SKM-1 treated with dmso at 0.1 percent for 144 hours (cell line): Measurements from ENCODE around the gene RPH3AL.
"Not testable (repeated sequence)": the region's sequence is repeated elsewhere in the genome, so short reads cannot be mapped to it uniquely, and the experiment has no call there.

Experiments used
- DNase-seq: peaks from one replicate; lab custom pipeline; 2025; ENCODE audit not compliant: unreplicated experiment; lab: John Stamatoyannopoulos, UW

The RPH3AL gene

GRCh38 chr17:205817-206216, 146.8 kb downstream of the RPH3AL start:
- DNase-seq, result no peak

GRCh38 chr17:205148-205669, 147.4 kb downstream of the RPH3AL start:
- no peak for DNase-seq

- no peak for DNase-seq
Observed at GRCh38 chr17:204427-205147, 148.0 kb downstream of the RPH3AL start.

GRCh38 chr17:202501-202951, 150.1 kb downstream of the RPH3AL start:
- no peak for DNase-seq

DNA sequence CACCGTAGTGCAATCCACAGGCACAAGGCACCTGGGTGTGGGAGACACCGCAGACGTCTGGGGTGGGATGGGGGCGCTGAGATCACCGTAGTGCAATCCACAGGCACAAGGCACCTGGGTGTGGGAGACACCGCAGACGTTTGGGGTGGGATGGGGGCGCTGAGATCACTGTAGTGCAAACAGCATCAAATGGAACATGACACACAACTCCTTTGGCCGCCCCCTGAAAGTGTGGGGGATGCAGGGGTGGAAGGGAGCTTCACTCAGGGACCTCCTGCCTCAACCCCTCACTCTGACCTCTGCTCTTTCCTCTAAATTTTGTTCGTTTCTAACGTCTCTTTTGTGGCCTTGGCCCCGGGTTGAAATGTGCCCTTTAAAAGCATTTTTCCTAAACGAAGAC, 150.9 kb downstream of the RPH3AL start:
- DNase-seq, result not testable (repeated sequence)

GRCh38 chr17:201257-201656, 151.3 kb downstream of the RPH3AL start:
- DNase-seq, result not testable (repeated sequence)

GRCh38 chr17:200586-200985, 152.0 kb downstream of the RPH3AL start:
- no peak for DNase-seq

DNA sequence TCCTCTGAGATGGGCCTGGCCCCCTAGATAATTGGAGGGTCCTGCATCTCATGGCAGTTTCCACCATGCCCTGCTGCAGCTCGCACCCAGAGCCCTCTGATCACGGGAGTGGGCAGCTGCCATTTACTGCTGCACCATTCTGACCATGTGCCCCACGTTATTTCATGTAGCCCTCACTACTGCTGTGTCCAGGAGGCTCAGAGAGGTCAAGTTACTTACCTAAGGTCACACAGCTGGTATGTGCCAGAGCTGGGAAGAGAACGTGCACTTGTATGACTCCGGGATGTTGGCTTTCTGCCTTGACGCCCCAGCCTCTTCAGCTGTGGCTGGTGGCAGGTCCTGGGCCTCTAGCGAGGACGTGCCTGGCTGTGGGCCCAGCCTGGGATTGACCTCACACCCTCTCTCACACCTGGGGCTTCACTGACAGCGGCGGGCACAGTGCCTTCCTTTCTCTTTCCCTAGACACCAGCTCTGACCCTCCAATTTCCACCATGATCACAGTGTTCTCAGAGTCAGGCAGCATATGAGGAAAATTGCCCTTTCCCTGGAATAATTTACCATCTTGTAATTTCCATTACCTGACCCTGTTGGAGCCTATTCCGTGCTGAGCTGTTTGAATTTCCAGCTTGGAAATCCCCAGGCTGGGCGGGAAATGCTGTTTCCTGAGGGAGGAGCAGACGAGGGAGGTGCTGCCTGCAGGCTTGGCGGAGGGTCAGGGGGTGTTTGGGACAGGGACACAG, 152.6 kb downstream of the RPH3AL start:
- no peak for DNase-seq

DNA sequence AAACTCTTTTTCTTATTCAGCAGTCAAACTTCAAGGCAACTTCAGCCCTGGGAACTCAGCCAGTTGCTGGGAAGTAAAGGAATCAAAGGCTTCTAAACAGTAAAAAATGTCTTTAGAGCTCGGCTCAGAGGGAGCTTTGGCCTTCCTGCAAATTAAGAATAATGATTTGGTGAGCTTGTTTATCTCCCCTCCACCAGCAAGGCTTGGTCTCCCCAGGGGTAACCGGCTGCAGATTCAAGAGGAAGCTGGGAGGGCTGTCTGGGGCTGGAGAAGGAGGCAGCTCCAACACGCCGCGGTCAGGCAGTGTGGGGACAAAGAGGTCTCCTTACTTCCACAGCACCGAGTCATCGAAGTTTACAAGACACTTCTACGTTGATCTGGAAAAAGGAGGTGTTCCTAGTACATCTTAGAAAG, 153.4 kb downstream of the RPH3AL start:
- no peak for DNase-seq

DNA sequence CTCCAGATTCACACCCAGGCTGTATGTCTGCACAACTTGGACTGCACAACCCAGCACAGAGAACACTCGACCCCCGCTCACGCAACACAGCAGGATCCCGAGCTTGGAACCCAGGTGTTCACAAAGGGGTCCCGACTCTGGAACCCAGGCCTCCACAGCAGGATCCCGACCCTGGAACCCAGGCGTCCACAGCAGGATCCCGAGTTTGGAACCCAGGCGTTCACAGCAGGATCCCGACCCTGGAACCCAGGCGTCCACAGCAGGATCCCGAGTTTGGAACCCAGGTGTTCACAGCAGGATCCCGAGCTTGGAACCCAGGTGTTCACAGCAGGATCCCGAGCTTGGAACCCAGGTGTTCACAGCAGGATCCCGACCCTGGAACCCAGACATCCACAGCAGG, 154.4 kb downstream of the RPH3AL start:
- DNase-seq, result not testable (repeated sequence)

DNA sequence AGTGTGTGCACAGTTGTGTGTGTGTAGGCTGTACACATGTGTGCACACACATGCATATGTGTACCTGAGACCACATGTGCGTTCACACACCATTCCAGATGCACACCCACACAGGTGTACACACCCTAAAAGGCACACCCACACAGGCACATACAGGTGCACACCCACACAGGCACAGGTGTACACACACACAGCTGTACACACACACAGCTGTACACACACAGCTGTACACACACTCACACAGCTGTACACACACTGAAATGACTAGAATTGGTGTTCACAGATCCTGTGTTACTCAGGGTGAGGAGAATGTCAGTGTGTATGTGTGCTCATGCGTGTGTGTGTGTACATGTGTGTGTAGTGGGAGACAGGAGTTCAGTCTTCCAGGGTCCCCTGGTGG, 155.3 kb downstream of the RPH3AL start:
- DNase-seq, result no peak

DNA sequence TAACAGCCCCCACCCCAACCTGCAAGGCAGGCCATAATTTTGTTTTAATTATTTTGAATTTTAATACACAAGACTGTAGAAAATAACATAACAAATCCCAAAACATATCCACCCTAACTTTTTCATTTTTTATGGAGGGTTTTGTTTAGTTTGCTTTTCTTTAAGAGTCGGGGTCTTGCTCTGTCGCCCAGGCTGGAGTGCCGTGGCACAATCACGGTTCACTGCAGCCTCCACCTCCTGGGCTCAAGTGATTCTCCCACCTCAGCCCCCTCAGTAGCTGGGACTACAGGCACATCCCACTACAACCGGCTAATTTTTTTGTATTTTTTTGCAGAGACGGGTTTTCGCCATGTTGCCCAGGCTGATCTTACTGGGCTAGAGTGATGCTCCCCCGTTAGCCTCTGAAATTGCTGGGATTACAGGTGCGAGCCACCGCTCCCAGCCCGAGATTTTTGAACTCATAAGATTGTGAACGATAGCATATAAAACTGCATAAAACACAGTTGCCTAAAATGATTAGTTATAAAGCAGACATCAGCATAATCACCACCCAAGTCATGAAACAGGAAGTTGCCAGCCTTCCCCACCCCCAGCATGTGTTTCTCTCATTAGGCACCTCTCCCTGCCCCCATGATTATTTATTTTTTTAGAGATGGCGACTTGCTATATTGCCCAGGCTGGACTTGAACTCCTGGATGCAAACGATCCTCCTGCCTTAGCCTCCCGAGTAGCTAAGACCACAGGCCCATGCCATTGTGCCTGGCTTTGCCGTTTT, 157.6 kb downstream of the RPH3AL start:
- DNase-seq, result no peak

- no peak for DNase-seq
Observed at GRCh38 chr17:193841-194806, 158.5 kb downstream of the RPH3AL start.

GRCh38 chr17:193426-193810, 159.2 kb downstream of the RPH3AL start:
- no peak for DNase-seq

- DNase-seq, result no peak
Observed at GRCh38 chr17:192666-193425, 159.8 kb downstream of the RPH3AL start.

DNA sequence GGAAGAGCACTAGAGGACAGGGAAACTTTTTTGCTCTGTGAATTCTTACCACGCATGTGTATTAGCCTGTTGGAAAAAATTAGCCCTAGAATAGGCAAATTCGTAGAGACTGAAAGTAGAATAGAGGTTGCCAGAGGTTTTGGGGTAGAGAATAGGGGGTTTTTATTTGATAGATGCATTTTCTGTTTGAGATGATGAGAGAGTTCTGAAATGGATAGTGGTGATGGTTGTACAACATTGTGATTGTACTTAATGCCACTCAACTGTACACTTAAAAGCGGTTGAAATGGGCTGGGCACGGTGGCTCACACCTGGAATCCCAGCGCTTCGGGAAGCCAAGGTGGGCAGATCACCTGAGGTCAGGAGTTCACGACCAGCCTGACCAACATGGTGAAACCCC, 163.2 kb downstream of the RPH3AL start:
- DNase-seq, result no peak

- no peak for DNase-seq
Observed at GRCh38 chr17:187130-187529, 165.5 kb downstream of the RPH3AL start.

DNA sequence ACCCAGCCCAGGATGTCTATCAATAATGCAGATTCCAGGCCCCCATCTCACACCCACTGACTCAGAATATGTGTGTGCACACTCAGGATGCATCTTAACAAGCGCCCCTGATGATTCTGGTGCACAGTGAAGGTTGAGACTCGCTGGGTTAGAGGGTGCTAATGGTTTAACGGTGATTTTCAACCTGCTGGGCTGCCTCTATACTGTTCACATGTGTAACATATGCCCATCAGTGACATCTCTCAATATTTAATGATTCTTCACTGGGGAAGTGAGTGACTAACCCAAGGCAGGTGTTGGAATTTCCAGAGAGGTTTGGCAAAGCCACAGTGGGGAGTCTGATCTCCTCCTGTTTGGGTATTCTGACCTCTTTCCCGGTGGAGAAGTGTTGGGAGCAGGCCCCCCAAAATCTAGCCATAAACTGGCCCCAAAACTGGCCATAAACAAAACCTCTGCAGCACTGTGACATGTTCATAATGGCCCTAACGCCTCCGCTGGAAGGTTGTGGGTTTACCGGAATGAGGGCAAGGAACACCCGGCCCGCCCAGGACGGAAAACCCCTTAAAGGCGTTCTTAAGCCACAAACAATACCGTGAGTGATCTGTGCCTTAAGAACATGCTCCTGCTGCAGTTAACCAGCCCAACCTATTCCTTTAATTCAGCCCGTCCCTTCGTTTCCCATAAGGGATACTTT, 167.0 kb downstream of the RPH3AL start:
- DNase-seq, result no peak

DNA sequence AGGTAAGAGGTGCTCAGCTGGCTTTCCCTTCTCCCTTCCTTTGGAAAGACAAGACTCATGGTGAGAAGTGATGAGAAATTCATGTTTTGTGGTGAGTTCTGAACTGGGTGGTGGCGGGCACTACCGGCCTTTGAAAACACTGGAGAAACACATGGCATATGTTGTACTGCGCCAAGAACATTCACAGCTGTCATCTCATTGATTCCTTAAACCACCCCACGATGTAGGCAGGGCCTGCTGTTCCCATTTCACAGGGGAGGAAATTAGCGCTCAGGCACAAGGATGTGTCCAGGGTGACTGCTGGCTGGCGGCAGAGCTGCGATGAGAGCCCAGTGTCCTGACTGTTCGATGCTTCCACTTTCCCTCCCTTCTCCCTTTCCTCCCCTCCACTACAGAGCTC, 169.6 kb downstream of the RPH3AL start:
- DNase-seq, result no peak
